Immature natural killer cell (primary cell): ENCODE data around the gene ZBTB9. TPM values are rescaled to one million over a fixed set of nuclear protein-coding genes. Genes with fewer than 3 reads are reported as not detected.

Experiments used
- DNase-seq, 3 donors: peaks; one replicate each; pipeline ENCODE4 v3.0.0; 2022; ENCODE audit warnings: mixed read lengths in 1 of 3
- H3K27ac Mint-ChIP-seq, 6 donors: one replicate each; pipeline ENCODE4 v1.8.0; 2020; ENCODE audit warnings: mixed read lengths in 6 of 6, mild to moderate bottlenecking in 5 of 6, inconsistent platforms in 4 of 6, moderate library complexity in 3 of 6
- H3K27me3 Mint-ChIP-seq, 3 donors: one replicate each; pipeline ENCODE4 v1.8.0; 2020 to 2021; ENCODE audit warnings: low read depth in 3 of 3, mild to moderate bottlenecking in 3 of 3, mixed read lengths in 3 of 3, moderate library complexity in 3 of 3, inconsistent platforms in 1 of 3
- H3K36me3 Mint-ChIP-seq, 3 donors: one replicate each; pipeline ENCODE4 v1.8.0; 2020; ENCODE audit warnings: mixed read lengths in 3 of 3, inconsistent platforms in 2 of 3, mild to moderate bottlenecking in 2 of 3
- H3K4me1 Mint-ChIP-seq, 2 donors: one replicate each; pipeline ENCODE4 v1.8.0; 2020; ENCODE audit warnings: inconsistent platforms in 2 of 2, mild to moderate bottlenecking in 2 of 2, mixed read lengths in 2 of 2, moderate library complexity in 1 of 2
- H3K4me3 Mint-ChIP-seq, 5 donors: one replicate each; pipeline ENCODE4 v1.8.0; 2020; ENCODE audit warnings: mild to moderate bottlenecking in 5 of 5, mixed read lengths in 5 of 5, inconsistent platforms in 3 of 5, moderate library complexity in 3 of 5
- H3K9me3 Mint-ChIP-seq, 6 donors: one replicate each; pipeline ENCODE4 v1.8.0; 2020; ENCODE audit warnings: mild to moderate bottlenecking in 6 of 6, mixed read lengths in 6 of 6, inconsistent platforms in 4 of 6, moderate library complexity in 3 of 6
- polyA plus RNA-seq, 3 donors: library from polyadenylated mRNA; unstranded; fragments of 300-500 nt; fragmentation: Illumina TruSeq; gene quantifications; one replicate each; pipeline ENCODE4 v1.2.3, GENCODE V29; 2021

ZBTB9 gene
- polyA plus RNA-seq, 3 donors from 2014 or later, result 1.2 to 7.0 (median 3.0) TPM

- Mint-ChIP-seq H3K4me3 (no peak overlapping the region), H3K27me3 (peaks cover 0 to 2% (median 0%) of the 10 kb centered on the region in 3 donors), H3K4me1 (peaks cover 0 to 7% of the 10 kb centered on the region in 2 donors), H3K27ac (peak overlapping the region in 4 of 6 donors; percentile 18 to 37 (median 29)), H3K9me3 (no peaks in the 10 kb centered on the region), H3K36me3 (peaks cover 9 to 10% (median 10%) of the 10 kb centered on the region in 3 donors)
- no peak for DNase-seq
Observed at GRCh38 chr6:33445119-33445603, 9.2 kb upstream of the ZBTB9 start.

DNA sequence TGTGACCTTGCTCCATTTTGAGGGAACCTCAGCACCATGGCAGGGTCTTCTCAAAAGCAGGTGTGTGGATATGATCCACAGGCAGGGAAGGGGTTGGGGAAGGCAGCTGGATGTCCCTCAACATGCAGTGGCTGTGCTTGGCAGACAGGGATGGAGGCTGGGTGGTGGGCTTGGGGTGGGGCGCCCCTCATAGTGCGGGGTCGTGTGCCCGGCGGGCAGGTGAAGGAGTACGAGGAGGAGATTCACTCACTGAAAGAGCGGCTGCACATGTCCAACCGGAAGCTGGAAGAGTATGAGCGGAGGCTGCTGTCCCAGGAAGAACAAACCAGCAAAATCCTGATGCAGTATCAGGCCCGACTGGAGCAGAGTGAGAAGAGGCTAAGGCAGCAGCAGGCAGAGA is 8.0 kb upstream of the ZBTB9 start:
- H3K4me3 Mint-ChIP-seq, result no peak overlapping the region
- no peak for DNase-seq
- H3K4me1 Mint-ChIP-seq, result peaks cover 0 to 7% of the 10 kb centered on the region in 2 donors
- H3K27ac Mint-ChIP-seq, result no peak overlapping the region
- peaks cover 0 to 2% (median 0%) of the 10 kb centered on the region in 3 donors for H3K27me3 Mint-ChIP-seq
- no peaks in the 10 kb centered on the region for H3K9me3 Mint-ChIP-seq
- H3K36me3 Mint-ChIP-seq, result peaks cover 6 to 10% (median 9%) of the 10 kb centered on the region in 3 donors

GRCh38 chr6:33450434-33450833 is 3.9 kb upstream of the ZBTB9 start:
- Mint-ChIP-seq H3K27ac (peak overlapping the region in 4 of 6 donors; percentile 2 to 35 (median 21)), H3K36me3 (peaks cover 0 to 10% (median 9%) of the 10 kb centered on the region in 3 donors), H3K9me3 (no peaks in the 10 kb centered on the region), H3K4me3 (no peak overlapping the region), H3K4me1 (peaks cover 26 to 29% of the 10 kb centered on the region in 2 donors), H3K27me3 (peaks cover 4 to 8% (median 7%) of the 10 kb centered on the region in 3 donors)
- no peak for DNase-seq

DNA sequence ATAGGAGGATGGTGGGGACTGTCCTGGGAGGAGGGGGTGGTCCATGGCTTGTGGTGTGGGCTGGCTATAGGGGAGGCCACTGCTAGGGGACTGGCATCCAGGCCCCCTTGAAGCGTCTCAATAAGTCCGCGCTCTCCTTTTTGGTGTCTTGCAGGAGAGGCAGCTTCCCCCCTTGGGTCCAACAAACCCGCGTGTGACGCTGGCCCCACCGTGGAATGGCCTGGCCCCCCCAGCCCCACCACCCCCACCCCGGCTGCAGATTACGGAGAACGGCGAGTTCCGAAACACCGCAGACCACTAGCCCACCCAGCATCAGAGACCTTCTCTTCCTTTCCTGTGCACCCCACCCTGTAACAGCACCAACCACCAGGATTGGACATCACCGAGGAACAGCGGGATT is 2.8 kb upstream of the ZBTB9 start:
- Mint-ChIP-seq H3K4me3 (peak overlapping the region in 1 of 5 donors; percentile 8), H3K9me3 (peaks cover 0 to 2% (median 0%) of the 10 kb centered on the region in 6 donors), H3K27me3 (peaks cover 4 to 8% (median 7%) of the 10 kb centered on the region in 3 donors), H3K27ac (peak overlapping the region in 2 of 6 donors; percentile 30 to 46), H3K4me1 (peaks cover 32 to 33% of the 10 kb centered on the region in 2 donors), H3K36me3 (peaks cover under 1 to 4% (median 3%) of the 10 kb centered on the region in 3 donors)
- DNase-seq, result no peak

- peaks cover 33 to 36% of the 10 kb centered on the region in 2 donors for H3K4me1 Mint-ChIP-seq
- H3K27ac Mint-ChIP-seq, result no peak overlapping the region
- no peak for DNase-seq
- H3K36me3 Mint-ChIP-seq, result peaks cover 0 to 9% (median 0%) of the 10 kb centered on the region in 3 donors
- peaks cover 0 to 2% (median 0%) of the 10 kb centered on the region in 6 donors for H3K9me3 Mint-ChIP-seq
- no peak overlapping the region for H3K4me3 Mint-ChIP-seq
- H3K27me3 Mint-ChIP-seq, result peaks cover 4 to 8% (median 7%) of the 10 kb centered on the region in 3 donors
Observed at GRCh38 chr6:33452496-33452895, 1.9 kb upstream of the ZBTB9 start.

GRCh38 chr6:33453393-33454008 is 875 bp upstream of the ZBTB9 start:
- Mint-ChIP-seq H3K27me3 (peaks cover 4 to 8% (median 7%) of the 10 kb centered on the region in 3 donors), H3K27ac (peak overlapping the region; percentile 87 to 94 (median 92)), H3K9me3 (peaks cover 0 to 2% (median 0%) of the 10 kb centered on the region in 6 donors), H3K4me3 (peak overlapping the region; percentile 89 to 97 (median 96)), H3K4me1 (peaks cover 30 to 36% of the 10 kb centered on the region in 2 donors), H3K36me3 (peaks cover 0 to 9% (median 0%) of the 10 kb centered on the region in 3 donors)
- no peak for DNase-seq

- H3K27me3 Mint-ChIP-seq, result peaks cover 4 to 8% (median 7%) of the 10 kb centered on the region in 3 donors
- peaks cover 0 to 2% (median 0%) of the 10 kb centered on the region in 6 donors for H3K9me3 Mint-ChIP-seq
- peaks cover 0 to 9% (median 3%) of the 10 kb centered on the region in 3 donors for H3K36me3 Mint-ChIP-seq
- peaks cover 26 to 36% of the 10 kb centered on the region in 2 donors for H3K4me1 Mint-ChIP-seq
- H3K27ac Mint-ChIP-seq, result peak overlapping the region; percentile 87 to 94 (median 92)
- DNase-seq, result no peak
- H3K4me3 Mint-ChIP-seq, result peak overlapping the region; percentile 89 to 97 (median 96)
Observed at GRCh38 chr6:33455051-33455450, 675 bp downstream of the ZBTB9 start.

DNA sequence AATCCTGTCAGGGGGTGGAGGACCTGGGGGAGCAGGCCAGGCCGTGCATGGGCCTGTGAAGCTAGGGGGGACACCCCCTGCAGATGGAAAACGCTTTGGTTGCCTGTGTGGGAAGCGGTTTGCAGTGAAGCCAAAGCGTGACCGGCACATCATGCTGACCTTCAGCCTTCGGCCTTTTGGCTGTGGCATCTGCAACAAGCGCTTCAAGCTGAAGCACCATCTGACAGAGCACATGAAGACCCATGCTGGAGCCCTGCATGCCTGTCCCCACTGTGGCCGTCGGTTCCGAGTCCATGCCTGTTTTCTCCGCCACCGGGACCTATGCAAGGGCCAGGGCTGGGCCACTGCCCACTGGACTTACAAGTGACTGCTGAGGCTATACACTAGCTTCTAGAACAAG is 1.8 kb downstream of the ZBTB9 start:
- Mint-ChIP-seq H3K27me3 (peaks cover 4 to 8% (median 7%) of the 10 kb centered on the region in 3 donors), H3K4me3 (peak overlapping the region in 2 of 5 donors; percentile 44 to 47), H3K36me3 (peaks cover 0 to 9% (median 3%) of the 10 kb centered on the region in 3 donors), H3K4me1 (peaks cover 26 to 36% of the 10 kb centered on the region in 2 donors), H3K9me3 (peaks cover 0 to 2% (median 0%) of the 10 kb centered on the region in 6 donors), H3K27ac (peak overlapping the region in 1 of 6 donors; percentile 42)
- DNase-seq, result no peak

- H3K4me3 Mint-ChIP-seq, result no peak overlapping the region
- peaks cover 0 to 9% (median 6%) of the 10 kb centered on the region in 3 donors for H3K36me3 Mint-ChIP-seq
- DNase-seq, result no peak
- H3K27me3 Mint-ChIP-seq, result peaks cover 4 to 10% (median 7%) of the 10 kb centered on the region in 3 donors
- H3K9me3 Mint-ChIP-seq, result peaks cover 0 to 2% (median 0%) of the 10 kb centered on the region in 6 donors
- peaks cover 19 to 28% of the 10 kb centered on the region in 2 donors for H3K4me1 Mint-ChIP-seq
- H3K27ac Mint-ChIP-seq, result no peak overlapping the region
Observed at GRCh38 chr6:33458676-33459075, 4.3 kb downstream of the ZBTB9 start.

DNA sequence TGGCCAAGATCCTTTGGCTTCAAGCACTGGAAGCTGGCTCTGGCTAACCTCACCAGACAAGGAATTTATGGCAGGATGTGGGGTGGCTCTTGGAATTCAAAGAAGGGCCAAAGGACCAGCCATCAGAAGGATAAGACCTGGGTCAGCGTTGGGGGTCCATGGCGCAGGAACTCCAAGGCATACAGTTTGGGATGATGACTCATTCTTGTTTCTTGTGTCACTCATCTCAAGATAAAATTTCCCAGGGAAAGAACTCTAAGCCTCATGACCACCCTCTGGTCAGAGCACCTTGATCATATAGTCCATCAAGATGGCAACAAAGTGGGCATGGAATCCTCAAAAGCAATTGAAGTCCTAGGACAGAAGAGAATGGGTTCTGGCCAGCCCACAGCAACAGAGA is 4.8 kb downstream of the ZBTB9 start:
- Mint-ChIP-seq H3K27me3 (peaks cover 4 to 9% (median 6%) of the 10 kb centered on the region in 3 donors), H3K4me1 (peaks cover 15 to 22% of the 10 kb centered on the region in 2 donors), H3K9me3 (peaks cover 0 to 2% (median 0%) of the 10 kb centered on the region in 6 donors), H3K36me3 (peaks cover 0 to 9% (median 8%) of the 10 kb centered on the region in 3 donors), H3K4me3 (no peak overlapping the region), H3K27ac (no peak overlapping the region)
- no peak for DNase-seq

GRCh38 chr6:33466075-33466735 is 11.8 kb downstream of the ZBTB9 start:
- no peak overlapping the region for H3K4me3 Mint-ChIP-seq
- no peaks in the 10 kb centered on the region for H3K4me1 Mint-ChIP-seq
- H3K27ac Mint-ChIP-seq, result no peak overlapping the region
- peaks cover 1 to 5% (median 2%) of the 10 kb centered on the region in 3 donors for H3K27me3 Mint-ChIP-seq
- no peaks in the 10 kb centered on the region for H3K9me3 Mint-ChIP-seq
- peaks cover 0 to 4% (median 0%) of the 10 kb centered on the region in 3 donors for H3K36me3 Mint-ChIP-seq
- no peak for DNase-seq

DNA sequence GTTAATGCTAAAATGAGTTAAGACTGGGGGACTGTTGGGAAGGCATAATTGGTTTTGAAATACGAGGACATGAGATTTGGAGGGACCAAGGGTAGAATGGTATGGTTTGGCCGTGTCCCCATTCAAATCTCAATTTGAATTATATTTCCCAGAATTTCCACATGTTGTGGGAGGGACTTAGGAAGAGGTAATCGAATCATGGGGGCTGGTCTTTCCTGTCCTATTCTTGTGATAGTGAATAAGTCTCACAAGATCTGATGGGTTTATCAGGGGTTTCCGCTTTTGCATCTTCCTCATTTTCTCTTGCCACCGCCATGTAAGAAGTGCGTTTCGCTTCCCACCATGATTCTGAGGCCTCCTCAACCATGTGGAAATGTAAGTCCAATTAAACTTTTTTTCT is 12.7 kb downstream of the ZBTB9 start:
- H3K36me3 Mint-ChIP-seq, result peaks cover 0 to 4% (median 0%) of the 10 kb centered on the region in 3 donors
- no peak overlapping the region for H3K27ac Mint-ChIP-seq
- H3K4me1 Mint-ChIP-seq, result no peaks in the 10 kb centered on the region
- no peak for DNase-seq
- peaks cover 1 to 2% (median 2%) of the 10 kb centered on the region in 3 donors for H3K27me3 Mint-ChIP-seq
- no peaks in the 10 kb centered on the region for H3K9me3 Mint-ChIP-seq
- no peak overlapping the region for H3K4me3 Mint-ChIP-seq

DNA sequence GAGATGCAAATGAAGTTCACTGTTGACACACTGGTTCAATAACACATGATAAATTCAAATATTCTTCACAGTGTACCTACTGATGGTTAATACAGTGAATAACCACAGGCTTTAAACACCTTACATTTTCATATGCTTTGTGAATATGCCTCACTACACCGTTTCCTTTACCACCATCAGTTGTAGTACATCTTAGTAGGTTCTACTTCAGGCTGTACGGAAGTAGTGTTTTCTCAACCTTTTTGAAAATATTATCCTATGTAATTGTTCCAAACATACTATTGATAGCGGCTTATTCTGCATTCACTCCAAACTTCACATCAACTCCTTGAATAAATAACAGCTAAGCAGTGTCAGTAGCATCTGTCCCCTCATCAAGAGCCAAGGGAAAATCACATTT is 15.3 kb downstream of the ZBTB9 start:
- H3K27ac Mint-ChIP-seq, result no peak overlapping the region
- H3K27me3 Mint-ChIP-seq, result peaks cover 1 to 2% (median 2%) of the 10 kb centered on the region in 3 donors
- DNase-seq, result no peak
- no peaks in the 10 kb centered on the region for H3K36me3 Mint-ChIP-seq
- no peak overlapping the region for H3K4me3 Mint-ChIP-seq
- H3K4me1 Mint-ChIP-seq, result no peaks in the 10 kb centered on the region
- H3K9me3 Mint-ChIP-seq, result no peaks in the 10 kb centered on the region

- DNase-seq, result no peak
- H3K4me3 Mint-ChIP-seq, result no peak overlapping the region
- peaks cover 3 to 8% (median 5%) of the 10 kb centered on the region in 3 donors for H3K27me3 Mint-ChIP-seq
- no peaks in the 10 kb centered on the region for H3K36me3 Mint-ChIP-seq
- no peak overlapping the region for H3K27ac Mint-ChIP-seq
- no peaks in the 10 kb centered on the region for H3K4me1 Mint-ChIP-seq
- no peaks in the 10 kb centered on the region for H3K9me3 Mint-ChIP-seq
Observed at GRCh38 chr6:33477864-33478263, 23.5 kb downstream of the ZBTB9 start.
